ENCODE results near the gene DNAJC28.
"Not testable (repeated sequence)": the region's sequence is repeated elsewhere in the genome, so short reads cannot be mapped to it uniquely, and the experiment has no call there.

The DNAJC28 gene, protein sequence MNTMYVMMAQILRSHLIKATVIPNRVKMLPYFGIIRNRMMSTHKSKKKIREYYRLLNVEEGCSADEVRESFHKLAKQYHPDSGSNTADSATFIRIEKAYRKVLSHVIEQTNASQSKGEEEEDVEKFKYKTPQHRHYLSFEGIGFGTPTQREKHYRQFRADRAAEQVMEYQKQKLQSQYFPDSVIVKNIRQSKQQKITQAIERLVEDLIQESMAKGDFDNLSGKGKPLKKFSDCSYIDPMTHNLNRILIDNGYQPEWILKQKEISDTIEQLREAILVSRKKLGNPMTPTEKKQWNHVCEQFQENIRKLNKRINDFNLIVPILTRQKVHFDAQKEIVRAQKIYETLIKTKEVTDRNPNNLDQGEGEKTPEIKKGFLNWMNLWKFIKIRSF

DNA sequence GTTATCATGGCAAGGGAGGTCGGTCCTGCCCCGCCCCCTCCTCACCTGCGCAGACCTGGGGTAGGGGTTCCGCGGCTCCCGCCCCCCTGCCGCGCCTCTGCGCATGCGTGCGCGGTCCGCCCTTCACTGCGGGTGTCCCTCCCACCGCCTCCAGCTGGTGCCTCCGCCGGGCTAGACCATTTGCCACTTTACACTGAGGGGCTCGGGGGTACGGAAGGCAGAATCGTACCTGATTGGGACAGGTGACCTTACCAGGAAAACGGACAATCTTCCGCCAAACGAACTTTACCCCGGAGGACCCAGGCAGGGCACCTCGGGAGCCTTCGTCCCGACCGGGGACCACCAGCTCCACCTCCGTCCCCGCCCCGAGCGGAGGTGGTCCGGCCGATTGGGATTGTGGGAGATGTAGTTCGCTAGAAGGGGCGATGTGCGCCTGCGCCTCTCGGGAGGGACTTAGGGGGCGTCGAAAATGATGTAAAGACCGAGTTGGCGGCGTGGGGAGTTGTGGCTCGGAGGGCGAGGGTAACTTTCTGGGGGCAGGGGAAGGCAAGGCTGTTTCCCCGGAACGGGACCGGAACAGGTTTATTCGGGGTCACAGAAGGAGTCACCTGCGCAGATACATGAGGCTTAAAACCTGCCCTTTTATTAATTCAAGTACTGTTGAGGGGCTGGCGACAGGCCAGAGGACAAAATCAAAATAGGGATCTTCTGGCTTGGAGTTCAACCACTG, at the start of gene DNAJC28:
DNAJC28 (minus strand) TSS at position 344 of the 730 bp plus-strand sequence. CDS start 2,323 bp downstream, outside the sequence.
- peak; percentile 92 to 93 for DNase-seq (ENCODE audit: low read depth in 2 of 2)

- no peak for DNase-seq (ENCODE audit: low read depth in 2 of 2)
These were observed 49.7 kb upstream of the DNAJC28 start for GRCh38 chr21:33541105-33541711.

DNA sequence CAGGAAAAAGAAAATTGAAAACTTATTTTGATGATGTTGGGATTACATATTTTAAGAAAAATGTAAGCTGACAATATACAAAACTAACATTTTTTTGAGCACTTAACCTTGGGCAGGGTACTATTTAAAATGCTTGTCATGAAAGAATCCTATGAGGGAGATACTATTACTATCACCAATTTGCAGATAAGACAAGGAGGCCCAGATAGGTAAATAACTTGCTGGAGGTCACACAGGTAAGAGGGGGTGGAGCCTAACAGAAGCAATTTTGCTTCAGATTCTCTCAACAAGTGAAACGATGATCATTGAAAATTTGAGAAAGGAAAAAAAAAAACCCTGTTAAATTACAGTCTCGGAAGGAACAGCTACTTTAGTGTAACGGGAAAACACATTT, 49.2 kb upstream of the DNAJC28 start:
- no peak for DNase-seq (ENCODE audit: low read depth in 2 of 2)

DNA sequence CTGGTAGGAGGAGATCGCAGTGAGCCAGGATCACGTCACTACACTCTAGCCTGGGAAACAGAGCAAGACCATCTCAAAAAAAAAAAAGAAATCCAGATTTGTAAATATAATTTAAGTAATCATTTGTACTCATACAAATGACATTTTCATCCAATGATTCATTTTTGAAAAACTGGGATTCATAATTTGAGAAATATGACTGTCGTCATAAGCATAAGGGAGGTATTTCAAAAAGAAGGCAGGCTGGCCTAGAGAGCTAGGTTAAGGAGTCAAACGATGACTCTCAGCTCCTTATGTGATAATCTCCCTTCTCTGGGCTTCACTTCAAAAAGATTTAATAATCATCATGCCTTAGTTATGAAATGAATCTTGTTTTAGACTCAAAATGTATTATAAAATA, 48.1 kb upstream of the DNAJC28 start:
- no peak for DNase-seq (ENCODE audit: low read depth in 2 of 2)

DNA sequence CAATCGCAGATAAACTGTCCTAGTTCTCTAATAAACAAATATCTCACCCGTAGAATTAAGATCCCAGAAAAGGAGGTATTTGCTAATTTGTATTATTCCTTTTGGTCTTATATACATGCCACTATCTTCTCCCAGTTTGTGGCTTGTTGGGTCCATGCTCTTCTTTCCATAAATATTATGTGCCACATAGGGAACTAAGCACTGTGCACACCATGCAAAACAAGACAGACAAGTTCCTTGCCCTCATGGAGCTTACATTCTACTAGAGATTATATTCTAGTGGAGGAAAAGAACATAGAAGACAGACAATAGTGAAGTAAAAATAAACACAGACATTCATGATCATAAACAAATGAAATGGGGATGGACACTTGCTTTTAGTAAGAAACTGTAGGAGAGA, 45.7 kb upstream of the DNAJC28 start:
- no peak for DNase-seq (ENCODE audit: low read depth in 2 of 2)

- no peak for DNase-seq (ENCODE audit: low read depth in 2 of 2)
These were observed 39.5 kb upstream of the DNAJC28 start for GRCh38 chr21:33531007-33531406.

- no peak for DNase-seq (ENCODE audit: low read depth in 2 of 2)
These were observed 31.4 kb upstream of the DNAJC28 start for GRCh38 chr21:33522953-33523349.

DNA sequence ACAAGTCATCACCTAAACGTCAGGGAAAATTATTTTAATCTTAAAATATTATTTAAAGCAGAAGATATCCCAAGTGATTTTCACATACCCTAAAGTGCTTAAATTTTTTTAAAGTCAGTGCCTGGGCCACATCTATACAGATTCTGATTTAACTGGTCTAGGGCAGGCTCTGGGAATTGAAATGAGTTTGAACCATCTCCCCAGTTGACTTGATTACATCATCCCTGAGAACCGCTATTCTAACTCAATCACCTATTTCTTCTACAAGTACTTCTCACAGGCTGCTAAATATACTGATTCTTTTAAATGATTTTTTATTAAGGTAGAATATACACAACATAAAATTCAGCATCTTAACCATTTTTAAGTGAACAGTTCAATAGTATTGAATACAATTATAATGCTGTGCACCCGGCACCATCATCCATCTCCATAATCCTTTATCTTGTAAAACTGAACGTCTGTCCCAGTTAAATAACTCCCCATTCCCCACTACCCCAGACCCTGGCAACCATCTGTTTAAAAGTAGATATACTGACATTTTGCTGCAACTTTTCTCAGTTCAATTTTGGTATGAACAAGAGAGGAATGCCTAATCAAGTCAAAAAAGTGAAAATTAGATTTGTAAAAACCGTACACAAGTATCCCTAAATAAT, 30.9 kb upstream of the DNAJC28 start:
- DNase-seq (ENCODE audit: low read depth in 2 of 2) = no peak

GRCh38 chr21:33518899-33519298, 27.4 kb upstream of the DNAJC28 start:
- no peak for DNase-seq (ENCODE audit: low read depth in 2 of 2)

GRCh38 chr21:33514229-33514628, 22.7 kb upstream of the DNAJC28 start:
- no peak for DNase-seq (ENCODE audit: low read depth in 2 of 2)

DNA sequence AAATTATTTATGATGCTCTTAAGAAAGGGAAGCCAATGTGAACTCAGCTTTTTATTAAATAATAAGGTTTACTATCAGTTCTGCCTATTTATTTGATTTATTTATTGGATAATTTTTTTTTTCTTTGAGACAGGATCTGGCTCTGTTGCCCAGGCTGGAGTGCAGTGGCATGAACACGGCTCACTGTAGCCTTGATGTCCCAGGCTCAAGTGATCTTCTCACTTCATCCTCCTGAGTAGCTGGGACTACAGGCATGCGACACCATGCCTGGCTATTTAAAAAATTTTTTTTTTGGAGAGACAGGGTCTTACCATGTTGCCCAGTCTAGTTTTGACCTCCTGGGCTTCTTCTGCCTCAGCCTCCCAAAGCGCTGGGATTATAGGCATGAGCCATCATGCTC, 21.0 kb upstream of the DNAJC28 start:
- DNase-seq (ENCODE audit: low read depth in 2 of 2) = no peak

DNA sequence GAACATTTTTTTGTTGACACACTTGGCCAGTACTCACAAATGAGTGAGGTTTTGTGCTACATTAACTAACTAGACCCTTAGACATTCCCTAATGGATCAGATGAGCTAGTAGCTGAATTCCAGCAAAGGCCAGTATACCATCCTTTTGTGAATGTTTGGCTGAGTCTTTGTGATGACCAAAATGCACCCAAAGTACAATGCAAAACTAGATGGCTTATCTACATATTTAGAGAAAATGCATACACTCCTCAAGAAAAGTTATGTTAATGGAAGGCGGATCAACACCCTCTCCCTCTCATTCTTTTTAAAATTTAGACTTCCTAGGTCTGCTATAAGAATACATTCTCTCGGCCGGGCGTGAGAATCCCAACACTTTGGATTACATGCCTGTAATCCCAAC, 20.1 kb upstream of the DNAJC28 start:
- no peak for DNase-seq (ENCODE audit: low read depth in 2 of 2)

- no peak for DNase-seq (ENCODE audit: low read depth in 2 of 2)
These were observed 19.3 kb upstream of the DNAJC28 start for GRCh38 chr21:33510826-33511225.

GRCh38 chr21:33507003-33507402, 15.5 kb upstream of the DNAJC28 start:
- not testable (repeated sequence) for DNase-seq (ENCODE audit: low read depth in 2 of 2)

DNA sequence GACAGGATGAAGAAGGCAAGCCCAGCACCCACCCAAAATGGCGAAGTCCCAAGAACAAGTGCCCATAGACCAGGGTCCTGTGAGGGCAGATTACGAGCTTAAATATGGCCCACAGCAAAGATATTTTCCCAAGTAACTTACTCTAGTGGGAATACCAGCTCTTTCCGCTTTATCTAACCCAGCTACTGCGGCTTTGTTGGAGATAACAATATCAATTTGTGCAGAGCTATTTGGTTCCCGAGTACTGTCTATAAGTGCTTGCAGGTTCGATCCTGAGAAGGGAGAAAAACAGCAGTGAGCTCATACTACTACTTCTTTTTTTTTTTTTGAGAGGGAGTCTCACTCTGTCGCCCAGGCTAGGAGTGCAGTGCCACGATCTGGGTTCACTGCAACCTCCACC, 14.3 kb upstream of the DNAJC28 start:
- no peak for DNase-seq (ENCODE audit: low read depth in 2 of 2)

DNA sequence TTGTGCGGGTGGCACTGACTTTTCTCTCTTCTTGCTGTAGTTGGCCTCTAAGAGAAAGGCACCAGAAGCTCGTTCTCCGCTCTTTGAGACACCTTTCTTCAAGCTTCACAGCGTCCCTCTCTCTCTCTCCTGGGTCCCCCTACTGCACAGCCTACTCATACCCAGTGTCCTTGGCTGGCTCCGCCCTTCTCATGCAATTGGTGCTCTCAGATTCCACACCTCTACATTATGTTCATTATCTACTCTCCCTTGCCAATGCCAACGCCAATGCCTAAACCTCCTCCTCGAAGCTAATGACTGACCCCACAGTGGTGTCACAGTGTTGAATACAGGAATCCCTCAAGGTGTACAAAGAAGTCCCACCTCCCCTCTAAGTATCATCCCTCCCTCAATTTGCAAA, 4.8 kb upstream of the DNAJC28 start:
- no peak for DNase-seq (ENCODE audit: low read depth in 2 of 2)

DNA sequence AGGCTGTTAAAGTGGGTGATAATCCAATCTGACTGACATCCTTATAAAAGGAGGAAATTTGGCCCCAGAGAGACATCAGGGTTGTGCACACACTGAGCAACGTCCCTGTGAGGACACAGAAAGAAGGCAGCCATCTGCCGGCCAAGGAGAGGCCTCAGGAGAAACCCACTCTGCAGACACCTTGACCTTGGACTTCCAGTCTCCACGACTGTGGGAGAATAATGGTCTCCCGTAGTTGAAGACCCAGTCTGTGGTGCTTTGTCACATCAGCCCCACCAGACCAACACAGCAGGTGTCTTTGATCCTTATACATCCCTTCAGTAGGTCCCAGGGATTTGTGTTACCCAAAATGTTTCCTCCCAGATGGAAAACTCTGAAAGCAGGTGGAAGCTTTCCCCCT, 4.2 kb upstream of the DNAJC28 start:
- DNase-seq (ENCODE audit: low read depth in 2 of 2) = no peak

- DNase-seq (ENCODE audit: low read depth in 2 of 2) = no peak
These were observed 2.2 kb upstream of the DNAJC28 start for GRCh38 chr21:33493756-33494155.

- DNase-seq (ENCODE audit: low read depth in 2 of 2) = no peak
These were observed 1.1 kb upstream of the DNAJC28 start for GRCh38 chr21:33492571-33492970.

DNA sequence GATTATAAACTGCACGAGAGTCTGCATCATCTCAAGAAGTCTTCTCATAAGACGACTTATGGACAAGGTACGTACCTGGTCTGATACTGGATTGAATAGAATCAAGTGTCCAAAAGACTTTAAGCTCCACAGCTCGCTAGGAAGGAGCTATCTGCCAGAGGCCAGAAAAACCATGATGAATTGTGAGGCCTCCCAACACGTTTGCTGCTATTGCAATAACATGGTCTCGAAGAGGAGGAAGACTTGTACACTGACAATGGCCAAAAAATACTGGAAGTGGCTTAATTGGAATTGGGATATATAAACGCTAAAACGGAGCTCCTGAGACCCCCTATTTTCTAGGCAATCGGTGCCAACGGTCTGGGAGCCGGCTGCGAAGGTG, 534 bp downstream of the DNAJC28 start:
- DNase-seq (ENCODE audit: low read depth in 2 of 2) = no peak

DNA sequence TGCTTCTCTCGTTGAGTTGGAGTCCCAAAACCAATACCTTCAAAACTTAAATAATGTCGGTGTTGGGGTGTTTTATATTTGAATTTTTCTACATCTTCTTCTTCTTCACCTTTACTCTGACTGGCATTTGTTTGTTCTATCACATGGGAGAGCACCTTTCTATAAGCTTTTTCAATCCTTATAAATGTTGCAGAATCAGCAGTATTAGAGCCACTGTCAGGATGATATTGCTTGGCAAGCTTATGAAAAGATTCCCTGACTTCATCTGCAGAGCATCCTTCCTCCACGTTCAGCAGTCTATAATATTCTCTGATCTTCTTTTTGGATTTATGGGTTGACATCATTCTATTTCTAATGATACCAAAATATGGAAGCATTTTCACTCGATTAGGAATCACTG, 2.6 kb downstream of the DNAJC28 start:
- no peak for DNase-seq (ENCODE audit: low read depth in 2 of 2)

GRCh38 chr21:33487996-33488395, 3.5 kb downstream of the DNAJC28 start:
- DNase-seq (ENCODE audit: low read depth in 2 of 2) = no peak

All from stimulated activated CD8-positive, alpha-beta memory T cell treated with anti-CD3 and anti-CD28 coated beads, Interleukin-2, amount 100 ng/mL, for 1 hour (primary cell).